H9 (cell line): ENCODE measurements around the gene CLEC3A. TPM values are rescaled to one million over a fixed set of nuclear protein-coding genes. Genes with fewer than 3 reads are reported as not detected.

Experiments used
- DNase-seq: peaks from one replicate; pipeline ENCODE4 v3.0.0-alpha.2; 2017
- H2AFZ ChIP-seq: one replicate; pipeline ENCODE4 v1.6.1; 2013; ENCODE audit warnings: mild to moderate bottlenecking, low read length, control low read depth, moderate library complexity
- H2AK5ac ChIP-seq: 2 replicates; pipeline ENCODE4 v1.6.1; 2013; ENCODE audit warnings: low read length, control low read depth, mixed read lengths; ENCODE audit not compliant: insufficient read length
- H2BK120ac ChIP-seq: one replicate; pipeline ENCODE4 v1.6.1; 2013; ENCODE audit warnings: low read depth, mild to moderate bottlenecking, low read length, control low read depth, inconsistent platforms; ENCODE audit not compliant: poor library complexity, severe bottlenecking
- H2BK12ac ChIP-seq: 2 replicates; pipeline ENCODE4 v1.6.1; 2013; ENCODE audit warnings: low read length, control low read depth, mixed read lengths, low read depth; ENCODE audit not compliant: insufficient read length
- H2BK15ac ChIP-seq: 2 replicates; pipeline ENCODE4 v1.6.1; 2013; ENCODE audit warnings: low read depth, low read length, control low read depth
- H2BK20ac ChIP-seq: one replicate; pipeline ENCODE4 v1.6.1; 2013; ENCODE audit warnings: low read depth, mild to moderate bottlenecking, low read length, control low read depth, inconsistent platforms; ENCODE audit not compliant: poor library complexity, severe bottlenecking
- H2BK5ac ChIP-seq: 2 replicates; pipeline ENCODE4 v1.6.1; 2013; ENCODE audit warnings: low read length, control low read depth, mixed read lengths; ENCODE audit not compliant: insufficient read length
- H3K14ac ChIP-seq: 2 replicates; pipeline ENCODE4 v1.6.1; 2013; ENCODE audit warnings: low read length, control low read depth; ENCODE audit not compliant: insufficient read depth
- H3K18ac ChIP-seq: 2 replicates; pipeline ENCODE4 v1.6.1; 2013; ENCODE audit warnings: low read depth, mild to moderate bottlenecking, mixed read lengths, low read length, control low read depth; ENCODE audit not compliant: insufficient read length
- H3K23ac ChIP-seq: 2 replicates; pipeline ENCODE4 v1.6.1; 2013; ENCODE audit warnings: low read length, control low read depth, mixed read lengths, low read depth; ENCODE audit not compliant: insufficient read length
- H3K23me2 ChIP-seq: 2 replicates; pipeline ENCODE4 v1.6.1; 2013; ENCODE audit warnings: low read depth, mild to moderate bottlenecking, mixed read lengths, low read length, control low read depth; ENCODE audit not compliant: insufficient read length, poor library complexity, severe bottlenecking
- H3K27ac ChIP-seq: 2 replicates; pipeline ENCODE4 v1.5.1; 2013; ENCODE audit warnings: low read length, control low read depth, mixed read lengths, low read depth; ENCODE audit not compliant: insufficient read length
- H3K27me3 ChIP-seq: 2 replicates; pipeline ENCODE4 v1.6.1; 2013; ENCODE audit warnings: low read length, control low read depth, inconsistent platforms; ENCODE audit not compliant: insufficient read depth
- H3K4ac ChIP-seq: 2 replicates; pipeline ENCODE4 v1.6.1; 2013; ENCODE audit warnings: low read depth, mild to moderate bottlenecking, control low read depth, inconsistent platforms, low read length, moderate library complexity
- H3K4me1 ChIP-seq: 2 replicates; pipeline ENCODE4 v1.6.1; 2013; ENCODE audit warnings: low read length, control low read depth, inconsistent platforms; ENCODE audit not compliant: insufficient read depth
- H3K4me2 ChIP-seq: 2 replicates; pipeline ENCODE4 v1.6.1; 2013; ENCODE audit warnings: low read length, control low read depth, mixed read lengths; ENCODE audit not compliant: insufficient read length, insufficient read depth
- H3K56ac ChIP-seq: 2 replicates; pipeline ENCODE4 v1.6.1; 2013; ENCODE audit warnings: low read depth, mild to moderate bottlenecking, mixed read lengths, low read length, control low read depth; ENCODE audit not compliant: insufficient read length
- H3K79me1 ChIP-seq: 2 replicates; pipeline ENCODE4 v1.6.1; 2013; ENCODE audit warnings: low read depth, mild to moderate bottlenecking, moderate library complexity, low read length, control low read depth, inconsistent platforms; ENCODE audit not compliant: insufficient read depth, poor library complexity, severe bottlenecking
- H3K79me2 ChIP-seq: 2 replicates; pipeline ENCODE4 v1.6.1; 2013; ENCODE audit warnings: low read length, control low read depth, inconsistent platforms; ENCODE audit not compliant: insufficient read depth
- H3K9ac ChIP-seq: 2 replicates; pipeline ENCODE4 v1.6.1; 2013; ENCODE audit warnings: low read length, control low read depth, mixed read lengths; ENCODE audit not compliant: insufficient read length; ENCODE audit errors: extremely low read depth
- H3K9me3 ChIP-seq: one replicate; pipeline ENCODE4 v1.6.1; 2013; ENCODE audit warnings: low read depth, low read length, inconsistent platforms; ENCODE audit not compliant: control insufficient read depth
- H3T11ph ChIP-seq: one replicate; pipeline ENCODE4 v1.6.1; 2013; ENCODE audit warnings: mild to moderate bottlenecking, low read length, control low read depth, inconsistent platforms
- H4K20me1 ChIP-seq: one replicate; pipeline ENCODE4 v1.6.1; 2013; ENCODE audit not compliant: control insufficient read depth, insufficient read length, insufficient read depth
- H4K5ac ChIP-seq: 2 replicates; pipeline ENCODE4 v1.6.1; 2013; ENCODE audit warnings: low read depth, mild to moderate bottlenecking, mixed read lengths, low read length, control low read depth; ENCODE audit not compliant: insufficient read length
- H4K8ac ChIP-seq: replicated peaks from 2 replicates; pipeline ENCODE4 v1.6.1; 2013; ENCODE audit warnings: low read length, control low read depth, mixed read lengths, low read depth; ENCODE audit not compliant: insufficient read length
- H4K91ac ChIP-seq: 2 replicates; pipeline ENCODE4 v1.6.1; 2013; ENCODE audit warnings: low read depth, mild to moderate bottlenecking, moderate library complexity, mixed read lengths, low read length, control low read depth; ENCODE audit not compliant: insufficient read length
- H3K27ac Mint-ChIP-seq, 3 experiments: 2 replicates in 2 of 3; 3 replicates in 1 of 3; pipeline ENCODE4 v1.8.0; 2020 to 2021; ENCODE audit warnings: mixed read lengths in 3 of 3, mild to moderate bottlenecking in 1 of 3, moderate library complexity in 1 of 3
- H3K27me3 Mint-ChIP-seq: 2 replicates; pipeline ENCODE4 v1.8.0; 2021; ENCODE audit warnings: low read depth, mild to moderate bottlenecking, moderate library complexity, mixed read lengths
- H3K36me3 Mint-ChIP-seq, 3 experiments: 2 replicates in 2 of 3; 3 replicates in 1 of 3; pipeline ENCODE4 v1.8.0; 2020 to 2021; ENCODE audit warnings: low read depth in 3 of 3, mixed read lengths in 3 of 3; ENCODE audit not compliant: insufficient read depth in 1 of 3
- H3K4me1 Mint-ChIP-seq, 2 experiments: 2 replicates each; pipeline ENCODE4 v1.8.0; 2020; ENCODE audit warnings: mixed read lengths in 2 of 2
- H3K4me3 Mint-ChIP-seq, 2 experiments: 2 replicates in 1 of 2; 3 replicates in 1 of 2; pipeline ENCODE4 v1.8.0; 2020 to 2021; ENCODE audit warnings: mild to moderate bottlenecking in 2 of 2, mixed read lengths in 2 of 2, moderate library complexity in 1 of 2
- H3K9me3 Mint-ChIP-seq, 2 experiments: 2 replicates in 1 of 2; 3 replicates in 1 of 2; pipeline ENCODE4 v1.8.0; 2020; ENCODE audit warnings: mild to moderate bottlenecking in 2 of 2, mixed read lengths in 2 of 2, moderate library complexity in 1 of 2
- CTCF ChIP-seq: fragments of 200-600 bp; sonication (generic); conservative IDR thresholded peaks from 3 replicates; pipeline ENCODE4 v1.8.0; 2021; ENCODE audit warnings: antibody characterized with exemption, mild to moderate bottlenecking
- WGBS: extraction: QIAGEN DNeasy Blood & Tissue Kit; methylation state at CpG from one replicate; pipeline ENCODE4 v1.1.7; 2013; ENCODE audit warnings: missing lambda C conversion rate, low lambda C conversion rate, mixed read lengths; ENCODE audit not compliant: insufficient read length; ENCODE audit errors: extremely low coverage; 5-methylcytosine and 5-hydroxymethylcytosine counted together
- total RNA-seq: library from RNA; stranded (reverse); gene quantifications from 2 replicates; pipeline ENCODE4 v1.2.1, GENCODE V29; 2021

The CLEC3A gene
- total RNA-seq, 1 experiment from 2014 or later, result not detected

DNA sequence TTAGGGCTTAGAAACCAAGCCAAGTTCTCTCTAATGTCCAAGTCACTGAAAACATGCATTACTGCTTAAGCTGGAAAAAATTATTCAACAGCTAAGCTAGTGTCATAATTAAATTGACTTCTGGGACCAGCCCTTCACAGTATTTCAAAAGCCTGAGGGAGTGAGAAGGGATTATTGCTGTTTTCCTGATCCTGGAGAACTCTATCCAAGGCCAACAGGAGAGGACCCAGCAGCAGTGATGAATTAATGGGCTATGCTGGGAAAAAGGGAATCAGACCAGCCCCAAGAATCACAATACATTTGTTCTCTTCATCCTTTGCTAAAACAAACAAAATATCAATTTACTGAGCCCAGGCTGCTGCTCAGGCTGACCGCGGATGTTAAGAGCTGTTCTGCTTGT, 34.5 kb upstream of the CLEC3A start:
- H3T11ph ChIP-seq, result no peak overlapping the region
- WGBS, result no CpG with 5 or more reads among the region's 2 CpGs
- no peaks in the 10 kb centered on the region for H3K27me3 ChIP-seq
- no peaks in the 10 kb centered on the region for H4K20me1 ChIP-seq
- Mint-ChIP-seq H3K27ac (0 out of 7 replicates have a peak overlapping the region, but pooled peaks of 1 of the 3 experiments have one; percentile 47), H3K9me3 (peaks cover 21 to 23% of the 10 kb centered on the region in 2 experiments), H3K36me3 (peaks cover 0 to 29% (median 18%) of the 10 kb centered on the region in 3 experiments; a peak in 6 of 7 replicates), H3K4me1 (peaks cover 31 to 37% of the 10 kb centered on the region in 2 experiments), H3K4me3 (no peak overlapping the region), H3K27me3 (no peaks in the 10 kb centered on the region; the same call in 1 of the 2 replicates)
- no peaks in the 10 kb centered on the region for H3K79me1 ChIP-seq
- no peak overlapping the region for H3K4me2 ChIP-seq
- H3K56ac ChIP-seq, result no peak overlapping the region
- no peak overlapping the region for H2BK15ac ChIP-seq
- H3K9ac ChIP-seq, result no peak overlapping the region
- H2BK20ac ChIP-seq, result no peak overlapping the region
- H3K23ac ChIP-seq, result no peak overlapping the region
- H4K5ac ChIP-seq, result no peak overlapping the region
- no peak overlapping the region for H3K18ac ChIP-seq
- no peak overlapping the region for H3K14ac ChIP-seq
- no peak overlapping the region for H2BK5ac ChIP-seq
- H3K4me1 ChIP-seq, result peaks cover 3% of the 10 kb centered on the region; the same call in 1 of the 2 replicates
- no peak overlapping the region for H2AFZ ChIP-seq
- H3K4ac ChIP-seq, result no peak overlapping the region
- H4K91ac ChIP-seq, result no peak overlapping the region
- DNase-seq, result no peak
- no peak for TF ChIP-seq CTCF
- no peak overlapping the region for H2BK120ac ChIP-seq
- H3K23me2 ChIP-seq, result no peaks in the 10 kb centered on the region
- no peak overlapping the region for H2AK5ac ChIP-seq
- H3K27ac ChIP-seq, result no peak overlapping the region
- no peak overlapping the region for H4K8ac ChIP-seq
- no peaks in the 10 kb centered on the region for H3K79me2 ChIP-seq
- no peak overlapping the region for H2BK12ac ChIP-seq
- no peaks in the 10 kb centered on the region for H3K9me3 ChIP-seq
